Astrocyte of the cerebellum (primary cell): Measurements from ENCODE around the gene CRMP1.

Source experiments
- DNase-seq: peaks from one replicate; pipeline ENCODE4 v3.0.0-alpha.2; 2011; ENCODE audit warnings: low read depth
- H3K4me3 ChIP-seq: 2 replicates; pipeline ENCODE4 v1.5.1; 2011; ENCODE audit warnings: mild to moderate bottlenecking, low read depth, low read length, moderate library complexity
- in situ Hi-C: cut with HindIII; loops from 2 replicates; pipeline ENCODE4 v1.10.0; 2017; ENCODE audit warnings: low sequenced_read_pairs
- TF ChIP-seq, protein P1 (sequence below): IDR thresholded peaks from 2 replicates; pipeline ENCODE4 v1.5.1; 2012; ENCODE audit warnings: low read length, low read depth, moderate library complexity, mild to moderate bottlenecking; ENCODE audit errors: missing control alignments

Gene CRMP1

DNA sequence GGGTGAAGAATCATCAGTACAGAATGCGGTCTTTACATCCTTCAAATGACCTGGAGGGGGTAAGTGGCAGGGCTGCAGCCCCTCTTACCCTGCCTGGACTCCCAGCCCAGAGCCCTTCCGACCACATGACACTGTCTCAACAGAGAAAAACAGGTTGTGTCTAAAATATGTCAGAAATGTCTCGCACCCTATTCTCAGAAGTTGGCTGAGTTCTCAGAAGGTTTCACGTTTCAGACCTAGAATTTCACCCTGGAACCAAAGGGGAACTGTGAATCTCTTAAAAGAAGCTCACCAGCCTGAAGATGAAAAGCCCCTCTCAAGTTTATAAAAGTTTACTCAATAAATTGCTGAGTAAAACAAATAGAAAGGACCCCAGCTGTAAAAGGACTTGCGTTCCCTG is 7.0 kb upstream of the CRMP1 start:
- in situ Hi-C loops: no loop called here
- no peak for DNase-seq
- TF ChIP-seq, protein P1, sequence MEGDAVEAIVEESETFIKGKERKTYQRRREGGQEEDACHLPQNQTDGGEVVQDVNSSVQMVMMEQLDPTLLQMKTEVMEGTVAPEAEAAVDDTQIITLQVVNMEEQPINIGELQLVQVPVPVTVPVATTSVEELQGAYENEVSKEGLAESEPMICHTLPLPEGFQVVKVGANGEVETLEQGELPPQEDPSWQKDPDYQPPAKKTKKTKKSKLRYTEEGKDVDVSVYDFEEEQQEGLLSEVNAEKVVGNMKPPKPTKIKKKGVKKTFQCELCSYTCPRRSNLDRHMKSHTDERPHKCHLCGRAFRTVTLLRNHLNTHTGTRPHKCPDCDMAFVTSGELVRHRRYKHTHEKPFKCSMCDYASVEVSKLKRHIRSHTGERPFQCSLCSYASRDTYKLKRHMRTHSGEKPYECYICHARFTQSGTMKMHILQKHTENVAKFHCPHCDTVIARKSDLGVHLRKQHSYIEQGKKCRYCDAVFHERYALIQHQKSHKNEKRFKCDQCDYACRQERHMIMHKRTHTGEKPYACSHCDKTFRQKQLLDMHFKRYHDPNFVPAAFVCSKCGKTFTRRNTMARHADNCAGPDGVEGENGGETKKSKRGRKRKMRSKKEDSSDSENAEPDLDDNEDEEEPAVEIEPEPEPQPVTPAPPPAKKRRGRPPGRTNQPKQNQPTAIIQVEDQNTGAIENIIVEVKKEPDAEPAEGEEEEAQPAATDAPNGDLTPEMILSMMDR: no peak
- no peak overlapping the region for H3K4me3 ChIP-seq

DNA sequence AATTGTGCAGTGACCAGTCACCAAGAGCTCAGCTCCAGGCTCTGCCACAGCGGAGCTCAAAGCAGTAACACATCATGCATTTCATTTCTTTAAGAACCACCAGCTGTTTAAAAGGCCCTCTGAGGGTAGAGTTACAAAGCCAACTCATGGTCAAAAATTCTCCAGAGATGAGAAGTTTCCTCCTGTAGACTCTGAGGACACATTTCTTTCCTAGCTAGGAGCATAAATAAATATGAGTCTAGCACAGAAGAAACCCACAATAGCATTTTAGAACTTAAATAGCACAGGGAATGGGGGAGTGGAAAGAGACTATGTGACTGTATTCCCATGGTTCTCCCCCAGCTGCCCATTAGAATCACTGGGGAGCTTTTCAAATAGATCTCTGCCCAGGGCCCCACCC is 6.5 kb upstream of the CRMP1 start:
- in situ Hi-C loops: no loop called here
- no peak for DNase-seq
- TF ChIP-seq, protein P1: no peak
- H3K4me3 ChIP-seq: no peak overlapping the region

DNA sequence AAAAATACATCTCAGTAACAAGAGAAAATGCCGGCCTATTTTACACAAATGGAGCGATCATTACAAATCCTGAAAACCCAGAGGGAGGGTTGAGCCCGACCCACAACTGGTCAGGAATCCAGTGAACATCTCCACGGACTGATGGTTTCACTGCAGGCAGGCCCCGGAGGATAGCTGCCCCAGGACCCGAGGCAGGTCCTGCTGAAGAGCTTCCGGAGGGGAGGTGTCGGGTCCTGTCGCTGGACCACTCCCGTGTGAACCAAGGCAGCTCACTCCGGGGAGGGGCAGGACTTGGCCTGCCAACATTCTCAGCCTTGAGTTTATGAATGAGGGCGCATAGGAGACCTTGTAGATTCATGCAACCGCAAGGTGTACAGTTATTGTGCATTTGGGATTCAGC is 4.8 kb upstream of the CRMP1 start:
- H3K4me3 ChIP-seq: no peak overlapping the region
- DNase-seq: no peak
- TF ChIP-seq, protein P1: no peak
- in situ Hi-C loops: no loop called here

DNA sequence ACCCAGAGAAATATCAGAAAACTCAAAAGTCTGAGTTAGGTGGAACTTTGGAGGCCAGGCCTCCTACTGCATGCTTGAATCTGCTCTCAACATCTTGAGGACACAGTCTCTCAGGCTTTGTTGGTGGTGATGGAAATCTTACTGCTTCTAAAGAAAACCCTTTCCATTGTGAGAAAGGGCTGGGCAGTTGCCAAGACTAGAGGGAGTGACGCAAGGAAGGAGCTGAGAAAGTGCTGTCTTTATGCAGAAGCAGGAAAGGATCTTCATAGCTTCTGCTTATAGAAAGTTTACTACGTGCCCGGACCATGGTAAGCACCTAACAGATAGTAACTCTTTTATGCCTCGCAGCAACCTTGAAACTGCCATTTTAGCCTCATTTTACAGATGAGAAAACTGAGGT is 2.4 kb upstream of the CRMP1 start:
- TF ChIP-seq, protein P1: no peak
- no peak overlapping the region for H3K4me3 ChIP-seq
- in situ Hi-C loops: no loop called here
- no peak for DNase-seq

DNA sequence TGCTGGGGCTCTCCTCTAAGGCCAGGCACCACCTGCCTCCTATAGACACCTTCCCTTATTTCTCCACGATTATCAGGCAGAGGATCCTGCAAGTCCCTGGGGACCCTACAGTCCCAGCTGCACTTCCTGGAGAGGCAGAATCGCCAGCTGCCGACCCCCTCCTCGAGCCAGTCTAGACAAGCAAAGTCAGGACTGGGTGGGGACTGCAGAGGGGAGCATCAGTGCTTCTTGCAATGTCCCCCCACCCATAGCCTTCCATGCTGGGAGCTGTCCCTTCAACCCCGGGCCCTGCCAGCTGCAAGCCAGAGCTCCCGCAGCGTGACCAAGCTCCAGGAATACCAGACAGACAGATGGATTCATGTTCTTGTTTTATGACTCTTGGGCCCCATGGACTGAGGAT is 1.4 kb upstream of the CRMP1 start:
- no peak for DNase-seq
- no peak overlapping the region for H3K4me3 ChIP-seq
- in situ Hi-C loops: no loop called here
- TF ChIP-seq, protein P1: no peak

DNA sequence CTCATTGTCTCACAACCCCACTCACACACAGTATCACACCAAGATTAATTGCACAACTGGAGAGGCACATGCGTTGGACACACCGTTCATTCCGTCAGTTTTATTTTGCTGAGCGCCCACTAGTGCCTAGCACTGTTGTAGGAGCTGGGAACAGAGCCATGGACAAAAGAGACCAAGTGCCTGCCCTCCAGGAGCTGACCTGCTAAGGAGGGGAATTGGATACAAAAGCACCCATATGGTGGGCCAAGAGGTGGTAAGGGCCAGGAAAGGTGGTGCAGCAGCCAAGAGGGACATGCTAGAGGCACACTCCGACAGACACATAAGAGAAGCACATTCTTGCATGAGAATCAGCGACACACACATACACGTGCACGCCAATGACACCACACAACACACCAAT is 705 bp upstream of the CRMP1 start:
- TF ChIP-seq, protein P1: no peak
- DNase-seq: no peak
- in situ Hi-C loops: no loop called here
- H3K4me3 ChIP-seq: no peak overlapping the region
